Endothelial cell of umbilical vein (primary cell): ENCODE data around the gene ZNF83. TPM values are rescaled to one million over a fixed set of nuclear protein-coding genes. Genes with fewer than 3 reads are reported as not detected.

ENCODE experiments used
- BruUV-seq: library from RNA; stranded (reverse); fragments of 400-500 nt; replicated peaks from 2 replicates; lab custom pipeline; 2021; lab: Mats Ljungman, UMichigan
- CTCF ChIA-PET: fragments of 300-600, 350-600 bp; sonication (Branson Sonifier 250); formaldehyde crosslinking; loops from one replicate; lab custom pipeline; 2021; ENCODE audit warnings: antibody characterized with exemption, inconsistent platforms; lab: Charles Lee
- POLR2A ChIA-PET: fragments of 300-600, 350-600 bp; sonication (Branson Sonifier 250); formaldehyde crosslinking; loops from one replicate; lab custom pipeline; 2021; ENCODE audit warnings: antibody characterized with exemption, inconsistent platforms; lab: Charles Lee
- DNase-seq: peaks from one replicate; pipeline ENCODE4 v3.0.0-alpha.2; 2011; ENCODE audit warnings: low read depth, low spot score
- FAIRE-seq: peaks from 2 replicates; lab custom pipeline; 2011; peaks lifted over from hg19 to GRCh38; lab: Jason Lieb, UNC
- H2AFZ ChIP-seq: 2 replicates; pipeline ENCODE4 v1.6.0; 2012; ENCODE audit warnings: low read depth, low read length, control low read depth, inconsistent platforms
- H3K27ac ChIP-seq: 2 replicates; pipeline ENCODE4 v1.5.1; 2011; ENCODE audit warnings: low read depth, mild to moderate bottlenecking, control low read depth, low read length, moderate library complexity; ENCODE audit not compliant: insufficient read depth
- H3K27me3 ChIP-seq, 2 experiments: 2 replicates each; pipeline versions ENCODE4 v1.6.0 to v1.6.1; 2011; ENCODE audit warnings: low read length in 2 of 2, mixed read lengths in 1 of 2; ENCODE audit not compliant: control insufficient read depth in 2 of 2, insufficient read depth in 2 of 2
- H3K36me3 ChIP-seq, 2 experiments: 2 replicates in 1 of 2; 3 replicates in 1 of 2; pipeline ENCODE4 v1.5.1; 2011; ENCODE audit warnings: low read length in 2 of 2, mild to moderate bottlenecking in 1 of 2, moderate library complexity in 1 of 2; ENCODE audit not compliant: control insufficient read depth in 2 of 2, insufficient read depth in 2 of 2; ENCODE audit errors: extremely low read depth in 1 of 2
- H3K4me1 ChIP-seq: 3 replicates; pipeline ENCODE4 v1.5.1; 2011; ENCODE audit warnings: mild to moderate bottlenecking, low read length; ENCODE audit not compliant: control insufficient read depth, insufficient read depth; ENCODE audit errors: extremely low read depth
- H3K4me2 ChIP-seq: 2 replicates; pipeline ENCODE4 v1.6.1; 2011; ENCODE audit warnings: low read length, control low read depth, mixed read lengths; ENCODE audit not compliant: insufficient read depth
- H3K4me3 ChIP-seq, 3 experiments: fragments of 200-600 bp in 1 of 3; sonication (generic), shearing (Covaris generic) in 1 of 3; replicated peaks in 1 of 3; 2 replicates each; pipeline ENCODE4 v1.5.1; 2011 to 2016; ENCODE audit warnings: control low read depth in 3 of 3, low read length in 3 of 3, mild to moderate bottlenecking in 2 of 3, inconsistent platforms in 1 of 3, low read depth in 1 of 3, moderate library complexity in 1 of 3; ENCODE audit not compliant: insufficient read depth in 1 of 3
- H3K79me2 ChIP-seq: 2 replicates; pipeline ENCODE4 v1.6.0; 2012; ENCODE audit warnings: low read length, inconsistent platforms; ENCODE audit not compliant: control insufficient read depth, insufficient read depth
- H3K9ac ChIP-seq: replicated peaks from 2 replicates; pipeline ENCODE3; 2011; ENCODE audit warnings: low read length, control low read depth; ENCODE audit not compliant: insufficient read depth; ENCODE audit errors: extremely low read depth
- H3K9me1 ChIP-seq: replicated peaks from 3 replicates; pipeline ENCODE4 v1.6.0; 2011; ENCODE audit warnings: mild to moderate bottlenecking, low read length; ENCODE audit not compliant: control insufficient read depth, insufficient read depth; ENCODE audit errors: extremely low read depth
- H3K9me3 ChIP-seq: replicated peaks from 2 replicates; pipeline ENCODE4 v1.5.1; 2012; ENCODE audit warnings: low read length, inconsistent platforms; ENCODE audit not compliant: control insufficient read depth, insufficient read depth
- H4K20me1 ChIP-seq: replicated peaks from 2 replicates; pipeline ENCODE3; 2011; ENCODE audit warnings: mild to moderate bottlenecking, low read length; ENCODE audit not compliant: control insufficient read depth, insufficient read depth; ENCODE audit errors: extremely low read depth
- EZH2 ChIP-seq: IDR thresholded peaks from 2 replicates; pipeline ENCODE4 v1.6.1; 2012; ENCODE audit warnings: borderline replicate concordance, low read depth, mild to moderate bottlenecking, moderate library complexity, low read length, inconsistent platforms; ENCODE audit not compliant: severe bottlenecking
- FOS ChIP-seq: IDR thresholded peaks from 2 replicates; pipeline ENCODE4 v1.6.1; 2011; ENCODE audit warnings: mild to moderate bottlenecking, low read length, moderate library complexity, borderline replicate concordance; ENCODE audit not compliant: insufficient read depth
- GATA2 ChIP-seq: IDR thresholded peaks from 2 replicates; pipeline ENCODE4 v1.7.0; 2011; ENCODE audit warnings: low read depth, mild to moderate bottlenecking, moderate library complexity, mixed read lengths, low read length; ENCODE audit not compliant: insufficient read length, insufficient read depth
- JUN ChIP-seq: IDR thresholded peaks from 2 replicates; pipeline ENCODE4 v1.6.1; 2011; ENCODE audit warnings: borderline replicate concordance, low read depth; ENCODE audit not compliant: insufficient read length, insufficient read depth
- MAX ChIP-seq: IDR thresholded peaks from 2 replicates; pipeline ENCODE4 v1.6.1; 2011; ENCODE audit not compliant: insufficient read depth, insufficient read length
- MYC ChIP-seq: IDR thresholded peaks from one replicate; pipeline ENCODE4 v1.6.1; 2011; ENCODE audit warnings: mild to moderate bottlenecking, low read depth, low read length
- POLR2A ChIP-seq: IDR thresholded peaks from 2 replicates; pipeline ENCODE4 v1.6.1; 2012; ENCODE audit warnings: low read depth, mild to moderate bottlenecking, control low read depth, low read length
- POLR2AphosphoS5 ChIP-seq: IDR thresholded peaks from 2 replicates; pipeline ENCODE4 v1.6.1; 2012; ENCODE audit warnings: low read depth, mild to moderate bottlenecking, control low read depth, low read length, moderate library complexity; ENCODE audit not compliant: insufficient read depth
- dilution Hi-C: fragments of 300-500 bp; cut with MboI; formaldehyde crosslinking; loops from one replicate; pipeline ENCODE4 v1.15.0; 2019; ENCODE audit warnings: low sequenced_read_pairs; ENCODE audit not compliant: extremely low pct_ligation_motif_present
- intact Hi-C: fragments of 100-400 bp; cut with micrococcal nuclease; formaldehyde crosslinking; loops from one replicate; pipeline ENCODE4 v1.10.0; 2022
- polyA plus RNA-seq, 4 experiments: library from polyadenylated mRNA; depleted of rRNA in 3 of 4; stranded (reverse) in 3 of 4; unstranded in 1 of 4; fragments of >200 nt; gene quantifications; 2 replicates each; pipeline versions ENCODE4 v1.2.1 to v1.2.3, GENCODE V29; 2011 to 2012; ENCODE audit warnings: missing spikeins in 1 of 4
- total RNA-seq: library from RNA; stranded (reverse); gene quantifications from 2 replicates; pipeline ENCODE4 v1.2.3, GENCODE V29; 2021
- TF ChIP-seq, protein P1 (sequence below), 2 donors: IDR thresholded peaks; 1 replicate in 1 of 2; 2 replicates in 1 of 2; pipeline ENCODE4 v1.5.1; 2011; ENCODE audit warnings: low read length in 2 of 2, mild to moderate bottlenecking in 2 of 2, moderate library complexity in 2 of 2, control low read depth in 1 of 2, inconsistent platforms in 1 of 2, low read depth in 1 of 2; ENCODE audit not compliant: insufficient read depth in 1 of 2; ENCODE audit errors: extremely low read depth in 1 of 2

The ZNF83 gene
- total and polyA plus RNA-seq, 2 donors (not counting 3 experiments of a cell fraction or from before 2014, with no cell fraction given), result 32.3 to 41.4 TPM

DNA sequence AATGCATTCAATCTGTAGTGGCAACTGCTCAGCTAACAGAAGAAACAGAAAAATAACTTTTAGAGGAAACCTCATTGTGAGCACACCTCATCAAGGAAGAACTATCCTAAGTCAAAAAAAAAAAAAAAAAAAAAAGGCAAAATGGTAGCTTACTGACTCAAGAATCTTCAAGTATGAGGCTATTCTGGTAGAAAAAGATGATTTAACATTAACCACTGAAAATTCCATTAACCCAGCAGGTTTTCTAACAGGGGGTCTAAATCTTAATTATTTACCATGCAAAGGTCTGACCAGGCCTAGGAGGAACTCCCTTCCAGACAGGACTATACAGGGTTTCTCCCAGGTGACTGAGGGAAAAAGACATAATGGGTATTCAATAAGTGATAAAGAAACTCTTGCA lies 28.4 kb upstream of the ZNF83 start:
- no peaks in the 10 kb centered on the region for H3K27me3 ChIP-seq
- H3K36me3 ChIP-seq, result no peaks in the 10 kb centered on the region
- H2AFZ ChIP-seq, result no peak overlapping the region
- no peak overlapping the region for H3K4me2 ChIP-seq
- ChIA-PET POLR2A (no interaction called here), CTCF (no interaction called here)
- H3K79me2 ChIP-seq, result peaks cover 52% of the 10 kb centered on the region
- no peaks in the 10 kb centered on the region for H3K4me1 ChIP-seq
- H3K4me3 ChIP-seq, result no peak overlapping the region
- H3K9me3 ChIP-seq, result no peaks in the 10 kb centered on the region
- BruUV-seq, result no TSS peak
- intact Hi-C loops (no loop called here), dilution Hi-C loops (no loop called here)
- H3K27ac ChIP-seq, result no peak overlapping the region
- no peak overlapping the region for H3K9ac ChIP-seq
- TF ChIP-seq MYC, result no peak
- TF ChIP-seq POLR2AphosphoS5, result no peak
- no peak for TF ChIP-seq EZH2
- TF ChIP-seq GATA2, result no peak
- TF ChIP-seq, protein P1, sequence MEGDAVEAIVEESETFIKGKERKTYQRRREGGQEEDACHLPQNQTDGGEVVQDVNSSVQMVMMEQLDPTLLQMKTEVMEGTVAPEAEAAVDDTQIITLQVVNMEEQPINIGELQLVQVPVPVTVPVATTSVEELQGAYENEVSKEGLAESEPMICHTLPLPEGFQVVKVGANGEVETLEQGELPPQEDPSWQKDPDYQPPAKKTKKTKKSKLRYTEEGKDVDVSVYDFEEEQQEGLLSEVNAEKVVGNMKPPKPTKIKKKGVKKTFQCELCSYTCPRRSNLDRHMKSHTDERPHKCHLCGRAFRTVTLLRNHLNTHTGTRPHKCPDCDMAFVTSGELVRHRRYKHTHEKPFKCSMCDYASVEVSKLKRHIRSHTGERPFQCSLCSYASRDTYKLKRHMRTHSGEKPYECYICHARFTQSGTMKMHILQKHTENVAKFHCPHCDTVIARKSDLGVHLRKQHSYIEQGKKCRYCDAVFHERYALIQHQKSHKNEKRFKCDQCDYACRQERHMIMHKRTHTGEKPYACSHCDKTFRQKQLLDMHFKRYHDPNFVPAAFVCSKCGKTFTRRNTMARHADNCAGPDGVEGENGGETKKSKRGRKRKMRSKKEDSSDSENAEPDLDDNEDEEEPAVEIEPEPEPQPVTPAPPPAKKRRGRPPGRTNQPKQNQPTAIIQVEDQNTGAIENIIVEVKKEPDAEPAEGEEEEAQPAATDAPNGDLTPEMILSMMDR (IDR thresholded peaks at IDR 0.05; ENCODE audit: extremely low read depth in 1 of 2, insufficient read depth in 1 of 2, low read depth in 1 of 2, low read length in 2 of 2), result no peak
- no peak for TF ChIP-seq MAX
- no peak for TF ChIP-seq POLR2A
- no peak for TF ChIP-seq JUN
- no peak for TF ChIP-seq FOS
- DNase-seq, result no peak
- FAIRE-seq, result no peak
- H4K20me1 ChIP-seq, result no peaks in the 10 kb centered on the region
- H3K9me1 ChIP-seq, result no peaks in the 10 kb centered on the region
